Measurements from ENCODE around the gene ASB13.

ASB13 gene

DNA sequence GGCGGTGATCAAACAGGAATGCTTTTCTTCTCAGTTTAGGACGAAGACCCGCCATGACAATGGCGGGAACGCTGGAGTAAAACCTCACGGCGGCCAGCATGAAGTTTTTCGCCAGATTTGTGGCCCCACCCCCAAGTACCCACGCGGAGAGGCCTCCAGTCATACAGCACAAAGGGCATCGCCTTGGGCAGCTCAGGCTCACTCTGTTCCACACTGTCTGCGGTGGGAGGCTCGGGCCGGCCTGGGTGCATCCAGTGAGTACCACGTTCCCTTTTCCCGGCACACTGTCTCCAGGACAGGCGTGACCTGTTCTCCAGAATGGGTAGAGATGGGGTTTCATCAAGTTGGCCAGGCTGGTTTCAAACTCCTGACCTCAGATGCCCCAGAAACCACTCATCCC lies 27.3 kb downstream of the ASB13 start:
- Histone ChIP-seq H3K9ac (ENCODE audit: insufficient read length, low read depth) (no peak overlapping the region), H3K36me3 (ENCODE audit: insufficient read depth, insufficient read length, low read length) (peaks cover 27% of the 10 kb centered on the region), H3K4me1 (ENCODE audit: insufficient read depth, insufficient read length) (no peaks in the 10 kb centered on the region), H3K9me3 (ENCODE audit: insufficient read depth, low read length) (no peaks in the 10 kb centered on the region), H3K4me3 (ENCODE audit: insufficient read length, low read depth) (no peak overlapping the region), H3K27me3 (ENCODE audit: insufficient read depth, insufficient read length) (no peaks in the 10 kb centered on the region)
- TF ChIP-seq ZNF274 (IDR thresholded peaks at IDR 0.05; ENCODE audit: low read depth, low read length) (no peak), YY1 (IDR thresholded peaks at IDR 0.05; ENCODE audit: insufficient read depth, insufficient read length) (no peak), SUZ12 (IDR thresholded peaks at IDR 0.05; ENCODE audit: extremely low read depth, insufficient read depth, insufficient read length) (no peak)
- no peak for DNase-seq (ENCODE audit: low read depth, low spot score)

- Histone ChIP-seq H3K4me3 (ENCODE audit: insufficient read length, low read depth) (no peak overlapping the region), H3K9ac (ENCODE audit: insufficient read length, low read depth) (no peak overlapping the region), H3K9me3 (ENCODE audit: insufficient read depth, low read length) (no peaks in the 10 kb centered on the region), H3K36me3 (ENCODE audit: insufficient read depth, insufficient read length, low read length) (peaks cover 27% of the 10 kb centered on the region), H3K27me3 (ENCODE audit: insufficient read depth, insufficient read length) (no peaks in the 10 kb centered on the region), H3K4me1 (ENCODE audit: insufficient read depth, insufficient read length) (no peaks in the 10 kb centered on the region)
- no peak for DNase-seq (ENCODE audit: low read depth, low spot score)
- TF ChIP-seq YY1 (IDR thresholded peaks at IDR 0.05; ENCODE audit: insufficient read depth, insufficient read length) (no peak), ZNF274 (IDR thresholded peaks at IDR 0.05; ENCODE audit: low read depth, low read length) (no peak), SUZ12 (IDR thresholded peaks at IDR 0.05; ENCODE audit: extremely low read depth, insufficient read depth, insufficient read length) (no peak)
These were observed 27.9 kb downstream of the ASB13 start for GRCh38 chr10:5638494-5638893.

DNA sequence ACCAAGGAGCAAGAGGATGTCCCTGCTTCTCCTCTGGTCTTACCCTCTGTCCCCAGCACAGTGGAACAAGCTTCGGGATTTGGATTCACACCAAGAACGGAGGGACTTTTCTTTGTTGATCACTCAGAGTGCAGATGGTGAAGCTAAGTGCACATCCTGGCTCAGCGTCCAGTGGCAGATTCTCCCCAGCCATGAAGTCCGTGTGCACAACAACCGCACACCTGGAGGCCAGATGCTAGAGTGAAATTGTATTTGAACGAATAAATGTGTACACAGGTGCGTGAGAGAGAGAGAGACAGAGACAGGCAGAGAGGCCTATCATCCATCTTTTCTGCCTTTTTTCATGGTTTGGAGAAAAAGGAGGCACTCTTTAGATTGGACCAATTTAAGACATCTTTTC lies 31.5 kb downstream of the ASB13 start:
- no peaks in the 10 kb centered on the region for H3K9me3 ChIP-seq (ENCODE audit: insufficient read depth, low read length)
- peaks cover 9% of the 10 kb centered on the region for H3K36me3 ChIP-seq (ENCODE audit: insufficient read depth, insufficient read length, low read length)
- TF ChIP-seq ZNF274 (IDR thresholded peaks at IDR 0.05; ENCODE audit: low read depth, low read length) (no peak), YY1 (IDR thresholded peaks at IDR 0.05; ENCODE audit: insufficient read depth, insufficient read length) (no peak), SUZ12 (IDR thresholded peaks at IDR 0.05; ENCODE audit: extremely low read depth, insufficient read depth, insufficient read length) (no peak)
- H3K27me3 ChIP-seq (ENCODE audit: insufficient read depth, insufficient read length) = no peaks in the 10 kb centered on the region
- no peak for DNase-seq (ENCODE audit: low read depth, low spot score)
- H3K4me1 ChIP-seq (ENCODE audit: insufficient read depth, insufficient read length) = no peaks in the 10 kb centered on the region
- H3K4me3 ChIP-seq (ENCODE audit: insufficient read length, low read depth) = no peak overlapping the region
- H3K9ac ChIP-seq (ENCODE audit: insufficient read length, low read depth) = no peak overlapping the region

DNA sequence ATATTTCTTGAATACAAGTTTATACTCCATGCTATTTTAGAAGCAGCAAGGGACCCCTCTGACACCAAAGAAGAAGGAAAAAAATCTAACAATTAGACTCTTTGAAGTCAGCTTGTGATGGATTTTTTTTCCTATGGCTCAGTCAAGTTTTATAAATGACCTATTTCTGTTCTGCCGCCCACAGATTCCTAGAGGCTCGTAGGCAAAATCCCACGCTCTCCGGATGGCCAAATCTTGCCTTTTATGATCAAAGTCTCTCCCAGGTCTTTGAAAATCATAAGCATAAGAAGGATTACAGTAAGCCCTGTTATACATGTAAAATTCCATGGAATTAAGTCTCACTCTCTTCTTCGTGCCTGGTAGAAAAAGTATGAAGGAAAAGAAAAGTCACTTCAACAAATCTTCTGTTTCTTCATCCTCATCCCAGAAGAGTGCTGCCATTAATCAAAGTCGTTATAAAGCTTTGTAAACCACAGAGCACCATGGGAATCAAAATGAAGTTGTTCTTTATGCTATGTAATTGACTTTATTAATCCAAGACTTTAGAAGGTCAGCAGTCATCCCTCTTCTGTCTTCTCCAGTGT lies 33.1 kb downstream of the ASB13 start:
- Histone ChIP-seq H3K4me1 (ENCODE audit: insufficient read depth, insufficient read length) (peaks cover 5% of the 10 kb centered on the region), H3K9ac (ENCODE audit: insufficient read length, low read depth) (no peak overlapping the region), H3K4me3 (ENCODE audit: insufficient read length, low read depth) (no peak overlapping the region), H3K9me3 (ENCODE audit: insufficient read depth, low read length) (no peaks in the 10 kb centered on the region), H3K36me3 (ENCODE audit: insufficient read depth, insufficient read length, low read length) (no peaks in the 10 kb centered on the region), H3K27me3 (ENCODE audit: insufficient read depth, insufficient read length) (no peaks in the 10 kb centered on the region)
- DNase-seq (ENCODE audit: low read depth, low spot score) = no peak
- TF ChIP-seq SUZ12 (IDR thresholded peaks at IDR 0.05; ENCODE audit: extremely low read depth, insufficient read depth, insufficient read length) = no peak
- TF ChIP-seq YY1 (IDR thresholded peaks at IDR 0.05; ENCODE audit: insufficient read depth, insufficient read length) = no peak
- TF ChIP-seq ZNF274 (IDR thresholded peaks at IDR 0.05; ENCODE audit: low read depth, low read length) = no peak

GRCh38 chr10:5632446-5632845 lies 33.9 kb downstream of the ASB13 start:
- Histone ChIP-seq H3K9ac (ENCODE audit: insufficient read length, low read depth) (no peak overlapping the region), H3K4me3 (ENCODE audit: insufficient read length, low read depth) (no peak overlapping the region), H3K9me3 (ENCODE audit: insufficient read depth, low read length) (no peaks in the 10 kb centered on the region), H3K27me3 (ENCODE audit: insufficient read depth, insufficient read length) (no peaks in the 10 kb centered on the region), H3K4me1 (ENCODE audit: insufficient read depth, insufficient read length) (peaks cover 5% of the 10 kb centered on the region), H3K36me3 (ENCODE audit: insufficient read depth, insufficient read length, low read length) (no peaks in the 10 kb centered on the region)
- DNase-seq (ENCODE audit: low read depth, low spot score) = no peak
- TF ChIP-seq SUZ12 (IDR thresholded peaks at IDR 0.05; ENCODE audit: extremely low read depth, insufficient read depth, insufficient read length) = no peak
- TF ChIP-seq YY1 (IDR thresholded peaks at IDR 0.05; ENCODE audit: insufficient read depth, insufficient read length) = no peak
- no peak for TF ChIP-seq ZNF274 (IDR thresholded peaks at IDR 0.05; ENCODE audit: low read depth, low read length)

DNA sequence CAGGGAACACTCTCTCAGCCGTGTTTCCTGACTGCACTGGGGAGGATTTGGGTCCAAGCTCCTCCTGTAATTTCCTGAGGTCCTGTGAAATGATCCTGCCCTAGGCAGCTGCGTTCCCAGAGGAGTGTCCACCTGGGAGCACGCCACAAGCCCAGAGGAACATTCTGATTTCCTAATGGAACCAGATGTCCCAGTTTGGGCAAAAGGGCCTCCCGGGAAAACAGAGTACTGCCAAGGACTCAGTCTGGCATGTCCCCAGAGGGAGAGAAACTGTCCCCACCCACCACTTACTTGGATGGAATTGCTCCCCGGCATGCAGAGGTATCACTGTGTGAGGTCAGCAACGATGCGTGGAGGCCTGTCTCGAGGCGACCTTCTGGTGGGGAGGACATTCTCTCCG lies 34.5 kb downstream of the ASB13 start:
- Histone ChIP-seq H3K4me1 (ENCODE audit: insufficient read depth, insufficient read length) (peaks cover 5% of the 10 kb centered on the region), H3K9ac (ENCODE audit: insufficient read length, low read depth) (no peak overlapping the region), H3K36me3 (ENCODE audit: insufficient read depth, insufficient read length, low read length) (no peaks in the 10 kb centered on the region), H3K4me3 (ENCODE audit: insufficient read length, low read depth) (no peak overlapping the region), H3K27me3 (ENCODE audit: insufficient read depth, insufficient read length) (no peaks in the 10 kb centered on the region), H3K9me3 (ENCODE audit: insufficient read depth, low read length) (no peaks in the 10 kb centered on the region)
- TF ChIP-seq YY1 (IDR thresholded peaks at IDR 0.05; ENCODE audit: insufficient read depth, insufficient read length) = no peak
- DNase-seq (ENCODE audit: low read depth, low spot score) = no peak

DNA sequence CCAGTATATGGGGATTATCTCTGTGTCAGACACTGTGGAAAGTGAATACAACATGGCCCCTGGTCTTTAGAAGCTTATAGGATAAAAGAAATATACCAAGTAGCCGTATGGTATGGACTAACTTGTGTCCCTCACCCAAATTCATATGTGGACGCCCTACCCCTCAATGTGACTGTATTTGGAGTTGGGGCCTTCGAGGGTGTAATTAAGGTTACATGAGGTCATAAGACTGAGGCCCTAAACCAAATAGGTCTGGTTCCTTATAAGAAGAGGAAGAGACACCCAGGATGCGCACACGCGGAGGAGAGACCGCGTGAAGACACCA lies 36.3 kb downstream of the ASB13 start:
- no peaks in the 10 kb centered on the region for H3K9me3 ChIP-seq (ENCODE audit: insufficient read depth, low read length)
- no peak overlapping the region for H3K9ac ChIP-seq (ENCODE audit: insufficient read length, low read depth)
- H3K27me3 ChIP-seq (ENCODE audit: insufficient read depth, insufficient read length) = no peaks in the 10 kb centered on the region
- no peak overlapping the region for H3K4me3 ChIP-seq (ENCODE audit: insufficient read length, low read depth)
- no peaks in the 10 kb centered on the region for H3K36me3 ChIP-seq (ENCODE audit: insufficient read depth, insufficient read length, low read length)
- no peak for DNase-seq (ENCODE audit: low read depth, low spot score)
- no peak for TF ChIP-seq ZNF274 (IDR thresholded peaks at IDR 0.05; ENCODE audit: low read depth, low read length)
- TF ChIP-seq SUZ12 (IDR thresholded peaks at IDR 0.05; ENCODE audit: extremely low read depth, insufficient read depth, insufficient read length) = no peak
- TF ChIP-seq YY1 (IDR thresholded peaks at IDR 0.05; ENCODE audit: insufficient read depth, insufficient read length) = no peak
- peaks cover 5% of the 10 kb centered on the region for H3K4me1 ChIP-seq (ENCODE audit: insufficient read depth, insufficient read length)
